H1 (cell line): ENCODE measurements around the gene VSTM4. TPM values are rescaled to one million over a fixed set of nuclear protein-coding genes. Genes with fewer than 3 reads are reported as not detected.

Experiments used
- CTCF ChIA-PET: fragments of 300-600 bp; sonication (Branson Sonifier 250); formaldehyde crosslinking; loops from one replicate; lab custom pipeline; 2021; ENCODE audit not compliant: partially characterized antibody; lab: Charles Lee
- POLR2A ChIA-PET: fragments of 300-600 bp; sonication (Branson Sonifier 250); formaldehyde crosslinking; loops from one replicate; lab custom pipeline; 2021; ENCODE audit warnings: inconsistent platforms; ENCODE audit not compliant: partially characterized antibody; lab: Charles Lee
- DNase-seq, 2 experiments: peaks; one replicate each; pipeline versions ENCODE4 v3.0.0 to v3.0.0-alpha.2; 2010 to 2022; ENCODE audit warnings: low spot score in 2 of 2, low read depth in 1 of 2, mixed read lengths in 1 of 2
- FAIRE-seq: peaks from 2 replicates; lab custom pipeline; 2011; peaks lifted over from hg19 to GRCh38; lab: Jason Lieb, UNC
- H2AFZ ChIP-seq: 2 replicates; pipeline ENCODE4 v1.8.1; 2012; ENCODE audit warnings: low read length, inconsistent platforms
- H2AK5ac ChIP-seq: 2 replicates; pipeline ENCODE4 v1.6.1; 2013; ENCODE audit warnings: low read depth, low read length
- H2BK120ac ChIP-seq: replicated peaks from 2 replicates; pipeline ENCODE3; 2013; ENCODE audit warnings: low read depth, low read length, inconsistent platforms
- H2BK12ac ChIP-seq: 2 replicates; pipeline ENCODE4 v1.6.1; 2013; ENCODE audit warnings: low read depth, low read length
- H2BK15ac ChIP-seq: 2 replicates; pipeline ENCODE4 v1.6.1; 2013; ENCODE audit warnings: low read length
- H2BK20ac ChIP-seq: 2 replicates; pipeline ENCODE4 v1.6.1; 2013; ENCODE audit warnings: low read length
- H2BK5ac ChIP-seq: 2 replicates; pipeline ENCODE4 v1.6.1; 2013; ENCODE audit warnings: low read depth, low read length
- H3K14ac ChIP-seq: 2 replicates; pipeline ENCODE4 v1.6.1; 2013; ENCODE audit warnings: inconsistent platforms; ENCODE audit not compliant: insufficient read length
- H3K18ac ChIP-seq: 2 replicates; pipeline ENCODE4 v1.6.1; 2013; ENCODE audit warnings: low read length; ENCODE audit errors: extremely low read depth
- H3K23ac ChIP-seq: 2 replicates; pipeline ENCODE4 v1.6.1; 2013; ENCODE audit warnings: inconsistent platforms; ENCODE audit not compliant: insufficient read length
- H3K23me2 ChIP-seq: 2 replicates; pipeline ENCODE4 v1.6.1; 2013; ENCODE audit warnings: low read depth, low read length
- H3K27ac ChIP-seq: 2 replicates; pipeline ENCODE4 v1.6.1; 2011; ENCODE audit warnings: low read depth, low read length, inconsistent platforms
- H3K27me3 ChIP-seq, 4 experiments: replicated peaks in 1 of 4; 1 replicate in 1 of 4; 2 replicates in 3 of 4; pipeline versions ENCODE4 v1.6.1 to v1.8.1; 2011 to 2013; ENCODE audit warnings: low read length in 3 of 4, mild to moderate bottlenecking in 3 of 4, inconsistent platforms in 2 of 4, mixed read lengths in 2 of 4, moderate library complexity in 1 of 4; ENCODE audit not compliant: control insufficient read depth in 3 of 4, insufficient read depth in 3 of 4; ENCODE audit errors: extremely low read depth in 1 of 4
- H3K36me3 ChIP-seq, 4 experiments: 2 replicates each; pipeline versions ENCODE4 v1.6.1 to v1.8.1; 2011 to 2013; ENCODE audit warnings: mild to moderate bottlenecking in 4 of 4, low read length in 3 of 4, moderate library complexity in 2 of 4, control low read depth in 1 of 4, inconsistent platforms in 1 of 4; ENCODE audit not compliant: insufficient read depth in 4 of 4, control insufficient read depth in 2 of 4
- H3K4ac ChIP-seq: replicated peaks from 2 replicates; pipeline ENCODE3; 2013; ENCODE audit warnings: low read length, low read depth, mixed read lengths, inconsistent platforms; ENCODE audit not compliant: insufficient read length
- H3K4me1 ChIP-seq, 4 experiments: replicated peaks in 1 of 4; 1 replicate in 1 of 4; 2 replicates in 3 of 4; pipeline versions ENCODE4 v1.6.1 to v1.8.1; 2011 to 2013; ENCODE audit warnings: low read length in 3 of 4, inconsistent platforms in 2 of 4, mixed read lengths in 1 of 4; ENCODE audit not compliant: insufficient read depth in 4 of 4, control insufficient read depth in 3 of 4
- H3K4me2 ChIP-seq, 2 experiments: 2 replicates each; pipeline versions ENCODE4 v1.6.1 to v1.8.1; 2011 to 2013; ENCODE audit warnings: low read depth in 2 of 2, low read length in 2 of 2, control low read depth in 1 of 2, inconsistent platforms in 1 of 2, mild to moderate bottlenecking in 1 of 2; ENCODE audit not compliant: insufficient read depth in 1 of 2
- H3K4me3 ChIP-seq, 4 experiments: fragments of 200-600, 300-600 bp in 1 of 4; sonication (generic), shearing (Covaris generic), sonication (Bioruptor Twin) in 1 of 4; 2 replicates each; pipeline versions ENCODE4 v1.5.1 to v1.8.1; 2011 to 2016; ENCODE audit warnings: low read length in 4 of 4, low read depth in 3 of 4, control low read depth in 2 of 4, inconsistent platforms in 2 of 4, mild to moderate bottlenecking in 2 of 4, mixed read lengths in 1 of 4, moderate library complexity in 1 of 4; ENCODE audit not compliant: insufficient read depth in 2 of 4; ENCODE audit errors: extremely low read depth in 1 of 4
- H3K56ac ChIP-seq: replicated peaks from 2 replicates; pipeline ENCODE3; 2013; ENCODE audit warnings: low read depth, mild to moderate bottlenecking, mixed read lengths, low read length, inconsistent platforms; ENCODE audit not compliant: insufficient read length
- H3K79me1 ChIP-seq: 2 replicates; pipeline ENCODE4 v1.6.1; 2013; ENCODE audit warnings: low read depth, low read length, control low read depth
- H3K79me2 ChIP-seq, 2 experiments: 2 replicates each; pipeline versions ENCODE4 v1.6.1 to v1.8.1; 2012 to 2013; ENCODE audit warnings: low read length in 2 of 2, mild to moderate bottlenecking in 2 of 2, inconsistent platforms in 1 of 2; ENCODE audit not compliant: insufficient read depth in 2 of 2, control insufficient read depth in 1 of 2
- H3K9ac ChIP-seq, 4 experiments: replicated peaks in 1 of 4; 1 replicate in 1 of 4; 2 replicates in 3 of 4; pipeline versions ENCODE4 v1.6.1 to v1.8.1; 2011 to 2013; ENCODE audit warnings: low read depth in 3 of 4, low read length in 3 of 4, control low read depth in 2 of 4, mild to moderate bottlenecking in 2 of 4, moderate library complexity in 2 of 4, inconsistent platforms in 1 of 4; ENCODE audit errors: extremely low read depth in 1 of 4
- H3K9me3 ChIP-seq, 2 experiments: 2 replicates each; pipeline versions ENCODE4 v1.6.1 to v1.8.1; 2012 to 2013; ENCODE audit warnings: mild to moderate bottlenecking in 2 of 2, moderate library complexity in 2 of 2, control low read depth in 1 of 2, inconsistent platforms in 1 of 2, low read depth in 1 of 2, low read length in 1 of 2, mixed read lengths in 1 of 2; ENCODE audit not compliant: insufficient read depth in 2 of 2
- H4K20me1 ChIP-seq, 2 experiments: replicated peaks in 1 of 2; 2 replicates each; pipeline versions ENCODE3 to v1.8.1; 2011 to 2013; ENCODE audit warnings: inconsistent platforms in 2 of 2, low read length in 2 of 2, mild to moderate bottlenecking in 1 of 2; ENCODE audit not compliant: insufficient read depth in 2 of 2, control insufficient read depth in 1 of 2
- H4K5ac ChIP-seq: 2 replicates; pipeline ENCODE4 v1.6.1; 2013; ENCODE audit warnings: low read length, low read depth, mixed read lengths, inconsistent platforms; ENCODE audit not compliant: insufficient read length
- H4K8ac ChIP-seq: 2 replicates; pipeline ENCODE4 v1.8.0; 2013; ENCODE audit warnings: mild to moderate bottlenecking, moderate library complexity, low read length, inconsistent platforms; ENCODE audit not compliant: insufficient read depth; ENCODE audit errors: extremely low read depth
- H4K91ac ChIP-seq: replicated peaks from 2 replicates; pipeline ENCODE3; 2013; ENCODE audit warnings: low read length, mixed read lengths, inconsistent platforms; ENCODE audit not compliant: insufficient read length
- ATF3 ChIP-seq: IDR thresholded peaks from 2 replicates; pipeline ENCODE4 v1.6.1; 2011; ENCODE audit warnings: low read depth, mild to moderate bottlenecking, low read length; ENCODE audit not compliant: insufficient read depth
- CEBPB ChIP-seq: IDR thresholded peaks from 2 replicates; pipeline ENCODE4 v1.6.1; 2012; ENCODE audit warnings: low read depth, low read length
- HDAC2 ChIP-seq, 2 experiments: fragments of 300-600 bp in 1 of 2; sonication (generic) in 1 of 2; IDR thresholded peaks; 2 replicates each; pipeline ENCODE4 v1.6.1; 2011 to 2012; ENCODE audit warnings: low read depth in 2 of 2, low read length in 2 of 2, mild to moderate bottlenecking in 2 of 2, moderate library complexity in 2 of 2, borderline replicate concordance in 1 of 2, inconsistent platforms in 1 of 2
- JUN ChIP-seq: IDR thresholded peaks from 2 replicates; pipeline ENCODE4 v1.6.1; 2011; ENCODE audit warnings: low read depth, mild to moderate bottlenecking, improper control_type of control experiment, low read length
- PHF8 ChIP-seq: fragments of 200-600 bp; sonication (generic); conservative IDR thresholded peaks from 2 replicates; pipeline ENCODE4 v1.7.1; 2012; ENCODE audit warnings: low read depth, mild to moderate bottlenecking, inconsistent platforms, low read length, moderate library complexity
- RFX5 ChIP-seq: IDR thresholded peaks from 2 replicates; pipeline ENCODE4 v1.6.1; 2011; ENCODE audit warnings: low read depth, low read length, improper control_type of control experiment, borderline replicate concordance
- SIN3A ChIP-seq, 2 experiments: IDR thresholded peaks in 1 of 2; conservative IDR thresholded peaks in 1 of 2; 2 replicates each; pipeline ENCODE4 v1.6.1; 2011 to 2012; ENCODE audit warnings: low read length in 2 of 2, improper control_type of control experiment in 1 of 2, low read depth in 1 of 2, mild to moderate bottlenecking in 1 of 2
- SP2 ChIP-seq: IDR thresholded peaks from 2 replicates; pipeline ENCODE4 v1.6.1; 2012; ENCODE audit warnings: mild to moderate bottlenecking, low read length, inconsistent platforms
- TBP ChIP-seq: IDR thresholded peaks from 2 replicates; pipeline ENCODE4 v1.6.1; 2011; ENCODE audit warnings: low read depth, low read length, improper control_type of control experiment
- USF2 ChIP-seq: IDR thresholded peaks from 2 replicates; pipeline ENCODE4 v1.6.1; 2011; ENCODE audit warnings: low read length, improper control_type of control experiment
- ZNF274 ChIP-seq: IDR thresholded peaks from 2 replicates; pipeline ENCODE4 v1.7.0; 2012; ENCODE audit warnings: low read length, borderline replicate concordance; ENCODE audit errors: extremely low read depth
- WGBS, 2 experiments: shearing (Covaris generic) in 1 of 2; methylation state at CpG; one replicate each; pipeline versions ENCODE4 v1.1.6 to v1.1.7; 2013 to 2015; ENCODE audit warnings: low lambda C conversion rate in 2 of 2, mixed read lengths in 2 of 2, inconsistent platforms in 1 of 2, low coverage in 1 of 2, missing lambda C conversion rate in 1 of 2; ENCODE audit not compliant: insufficient replicate concordance in 2 of 2, insufficient coverage in 1 of 2, insufficient read length in 1 of 2; ENCODE audit errors: extremely low coverage in 1 of 2, missing lambda C conversion rate in 1 of 2; 5-methylcytosine and 5-hydroxymethylcytosine counted together
- polyA plus RNA-seq, 7 experiments: library from polyadenylated mRNA; depleted of rRNA in 3 of 7; stranded (reverse) in 5 of 7; unstranded in 2 of 7; fragments of >200 nt in 5 of 7; fragments of 200-250 nt in 2 of 7; gene quantifications; 1 replicate in 5 of 7; 2 replicates in 1 of 7; 4 replicates in 1 of 7; pipeline versions ENCODE4 v1.2.1 to v1.2.3, GENCODE V29; 2011 to 2013; ENCODE audit warnings: missing spikeins in 2 of 7, mixed read lengths in 2 of 7
- total RNA-seq: library from RNA; stranded (reverse); fragmentation: NEBNext Ultra II Directional; extraction: Animal tissue kit (Norgen Biotek cat#: 25700); gene quantifications from 2 replicates; pipeline ENCODE4 v1.2.1, GENCODE V29; 2021

The VSTM4 gene
- total and polyA plus RNA-seq, 2 of the 8 experiments (the other 6 are each of a cell fraction or from before 2014, with no cell fraction given), result 0.48 to 0.73 TPM

GRCh38 chr10:49050906-49051305 is 64.4 kb downstream of the VSTM4 start:
- Histone ChIP-seq H3K56ac (no peak overlapping the region), H4K5ac (no peak overlapping the region), H3K14ac (no peak overlapping the region), H3K23ac (no peak overlapping the region), H3K79me1 (no peaks in the 10 kb centered on the region), H3K23me2 (no peaks in the 10 kb centered on the region; the same call in 1 of the 2 replicates), H3K36me3 (no peaks in the 10 kb centered on the region), H3K4ac (no peak overlapping the region), H2BK5ac (no peak overlapping the region), H2AK5ac (no peak overlapping the region), H4K8ac (no peak overlapping the region), H3K4me2 (no peak overlapping the region), H3K9ac (no peak overlapping the region), H3K4me1 (peaks cover 0 to 5% (median 1%) of the 10 kb centered on the region in 4 experiments; a peak in 2 of 7 replicates), H2BK20ac (no peak overlapping the region), H2BK12ac (no peak overlapping the region), H2AFZ (no peak overlapping the region), H2BK120ac (no peak overlapping the region), H3K79me2 (no peaks in the 10 kb centered on the region), H3K27ac (no peak overlapping the region), H3K27me3 (no peaks in the 10 kb centered on the region; a peak in 1 of 7 replicates), H3K18ac (no peak overlapping the region), H2BK15ac (no peak overlapping the region), H4K91ac (no peak overlapping the region), H4K20me1 (no peaks in the 10 kb centered on the region), H3K4me3 (no peak overlapping the region), H3K9me3 (no peaks in the 10 kb centered on the region)
- 88% methylated on average over 3 of the region's 3 CpGs; no CpG with 5 or more reads in 1 of the 2 experiments for WGBS, 2 experiments
- ChIA-PET CTCF (interaction anchor here (0.6 kb wide), 1 partner anchor 170 kb away, joined by 3 read pairs; no protein-coding TSS in a partner anchor), POLR2A (no interaction called here)
- FAIRE-seq, result no peak
- no peak for DNase-seq
- no peak for TF ChIP-seq SP2
- TF ChIP-seq TBP, result no peak
- TF ChIP-seq PHF8, result no peak
- no peak for TF ChIP-seq SIN3A (conservative IDR thresholded peaks at IDR 0.05 in 1 of 2, IDR thresholded peaks at IDR 0.05 in 1 of 2; ENCODE audit: low read depth in 1 of 2, low read length in 2 of 2)
- no peak for TF ChIP-seq JUN
- TF ChIP-seq ZNF274, result no peak
- TF ChIP-seq CEBPB, result no peak
- no peak for TF ChIP-seq USF2
- no peak for TF ChIP-seq RFX5
- no peak for TF ChIP-seq ATF3
- TF ChIP-seq HDAC2 (IDR thresholded peaks at IDR 0.05; ENCODE audit: borderline replicate concordance in 1 of 2, low read depth in 2 of 2, low read length in 2 of 2), result no peak
